IPS DF 6.9 (cell line): Measurements from ENCODE around the gene ZNF286A.
A peak's percentile ranks its signal among the peaks of the same experiment; 100 is the strongest.
"Not testable (repeated sequence)": the region's sequence is repeated elsewhere in the genome, so short reads cannot be mapped to it uniquely, and the experiment has no call there.

ENCODE experiments used
- DNase-seq: peaks from one replicate; pipeline ENCODE4 v3.0.0-alpha.2; 2013; ENCODE audit warnings: low read depth, low spot score
- H3K27ac ChIP-seq: one replicate; pipeline ENCODE4 v1.5.1; 2013; ENCODE audit warnings: low read length, control low read depth
- H3K27me3 ChIP-seq: 2 replicates; pipeline ENCODE4 v1.6.1; 2013; ENCODE audit warnings: mild to moderate bottlenecking, low read length; ENCODE audit not compliant: control insufficient read depth, insufficient read depth
- H3K36me3 ChIP-seq: 2 replicates; pipeline ENCODE4 v1.6.1; 2013; ENCODE audit warnings: low read length; ENCODE audit not compliant: control insufficient read depth, insufficient read depth
- H3K4me1 ChIP-seq: 2 replicates; pipeline ENCODE4 v1.6.1; 2013; ENCODE audit warnings: low read length; ENCODE audit not compliant: control insufficient read depth, insufficient read depth
- H3K4me3 ChIP-seq: 2 replicates; pipeline ENCODE4 v1.5.1; 2013; ENCODE audit warnings: mild to moderate bottlenecking, low read length
- H3K9me3 ChIP-seq: 2 replicates; pipeline ENCODE4 v1.6.1; 2013; ENCODE audit warnings: low read length, inconsistent platforms; ENCODE audit not compliant: control insufficient read depth, insufficient read depth
- WGBS: extraction: QIAGEN DNeasy Blood & Tissue Kit; methylation state at CpG from one replicate; pipeline ENCODE4 v1.1.7; 2013; ENCODE audit warnings: mixed read lengths, missing lambda C conversion rate; ENCODE audit not compliant: insufficient read length, insufficient coverage; 5-methylcytosine and 5-hydroxymethylcytosine counted together

Gene ZNF286A

GRCh38 chr17:15698967-15699366 lies 585 bp upstream of the ZNF286A start:
- DNase-seq, H3K27me3 ChIP-seq, H3K27ac ChIP-seq, H3K36me3 ChIP-seq, H3K4me1 ChIP-seq, H3K9me3 ChIP-seq: not testable (repeated sequence)
- WGBS = no CpG with 5 or more reads among the region's 3 CpGs
- peak overlapping the region; percentile 13; the same call in 1 of the 2 replicates for H3K4me3 ChIP-seq

- no CpG with 5 or more reads among the region's 21 CpGs for WGBS
- peak overlapping the region; percentile 50; the same call in 1 of the 2 replicates for H3K4me3 ChIP-seq
- not testable (repeated sequence) for H3K36me3 ChIP-seq, H3K27me3 ChIP-seq, H3K27ac ChIP-seq, H3K9me3 ChIP-seq, DNase-seq, H3K4me1 ChIP-seq
Observed at GRCh38 chr17:15699937-15700336, 385 bp downstream of the ZNF286A start.

GRCh38 chr17:15704239-15704638 lies 4.7 kb downstream of the ZNF286A start:
- H3K27ac ChIP-seq, H3K4me1 ChIP-seq, H3K4me3 ChIP-seq, H3K27me3 ChIP-seq, DNase-seq, H3K36me3 ChIP-seq, H3K9me3 ChIP-seq: not testable (repeated sequence)
- WGBS = no CpG with 5 or more reads among the region's 33 CpGs

GRCh38 chr17:15704813-15705212 lies 5.3 kb downstream of the ZNF286A start:
- not testable (repeated sequence) for H3K36me3 ChIP-seq, DNase-seq, H3K9me3 ChIP-seq, H3K4me1 ChIP-seq, H3K27me3 ChIP-seq, H3K4me3 ChIP-seq, H3K27ac ChIP-seq
- WGBS = no CpG with 5 or more reads among the region's 32 CpGs

GRCh38 chr17:15708879-15709278 lies 9.3 kb downstream of the ZNF286A start:
- H3K36me3 ChIP-seq, H3K27ac ChIP-seq, H3K9me3 ChIP-seq, H3K27me3 ChIP-seq, DNase-seq, H3K4me3 ChIP-seq, H3K4me1 ChIP-seq: not testable (repeated sequence)
- no CpG with 5 or more reads among the region's 3 CpGs for WGBS

GRCh38 chr17:15716601-15717563 lies 17.3 kb downstream of the ZNF286A start:
- not testable (repeated sequence) for H3K27ac ChIP-seq, H3K4me1 ChIP-seq, DNase-seq, H3K4me3 ChIP-seq, H3K36me3 ChIP-seq, H3K9me3 ChIP-seq, H3K27me3 ChIP-seq
- no CpG with 5 or more reads among the region's 11 CpGs for WGBS

GRCh38 chr17:15730535-15730934 lies 31.0 kb downstream of the ZNF286A start:
- H3K9me3 ChIP-seq, H3K36me3 ChIP-seq, H3K27ac ChIP-seq, H3K4me1 ChIP-seq, DNase-seq, H3K27me3 ChIP-seq, H3K4me3 ChIP-seq: not testable (repeated sequence)
- no CpG with 5 or more reads among the region's 14 CpGs for WGBS

GRCh38 chr17:15731900-15732299 lies 32.3 kb downstream of the ZNF286A start, which contains the start of gene TBC1D26:
TSS of gene TBC1D26 (plus strand) at chr17:15732283. CDS start at chr17:15735349, 3,066 bp downstream.
- H3K27ac ChIP-seq, H3K36me3 ChIP-seq, H3K4me1 ChIP-seq, DNase-seq, H3K4me3 ChIP-seq, H3K27me3 ChIP-seq, H3K9me3 ChIP-seq: not testable (repeated sequence)
- WGBS = no CpG with 5 or more reads among the region's 10 CpGs

GRCh38 chr17:15733174-15733789 lies 33.7 kb downstream of the ZNF286A start:
- H3K36me3 ChIP-seq, H3K27ac ChIP-seq, DNase-seq, H3K4me1 ChIP-seq, H3K4me3 ChIP-seq, H3K27me3 ChIP-seq, H3K9me3 ChIP-seq: not testable (repeated sequence)
- no CpG with 5 or more reads among the region's 10 CpGs for WGBS

GRCh38 chr17:15736578-15736977 lies 37.0 kb downstream of the ZNF286A start:
- H3K27me3 ChIP-seq, H3K4me3 ChIP-seq, DNase-seq, H3K27ac ChIP-seq, H3K4me1 ChIP-seq, H3K36me3 ChIP-seq, H3K9me3 ChIP-seq: not testable (repeated sequence)
- no CpG with 5 or more reads among the region's 5 CpGs for WGBS
